ENCODE data around the gene HTT. TPM values are rescaled to one million over a fixed set of nuclear protein-coding genes. Genes with fewer than 3 reads are reported as not detected.
A peak's percentile ranks its signal among the peaks of the same experiment; 100 is the strongest.
"Not testable (repeated sequence)": the region's sequence is repeated elsewhere in the genome, so short reads cannot be mapped to it uniquely, and the experiment has no call there.

HTT gene
- total RNA-seq, 1 donor from 2014 or later: 23.9 TPM

DNA sequence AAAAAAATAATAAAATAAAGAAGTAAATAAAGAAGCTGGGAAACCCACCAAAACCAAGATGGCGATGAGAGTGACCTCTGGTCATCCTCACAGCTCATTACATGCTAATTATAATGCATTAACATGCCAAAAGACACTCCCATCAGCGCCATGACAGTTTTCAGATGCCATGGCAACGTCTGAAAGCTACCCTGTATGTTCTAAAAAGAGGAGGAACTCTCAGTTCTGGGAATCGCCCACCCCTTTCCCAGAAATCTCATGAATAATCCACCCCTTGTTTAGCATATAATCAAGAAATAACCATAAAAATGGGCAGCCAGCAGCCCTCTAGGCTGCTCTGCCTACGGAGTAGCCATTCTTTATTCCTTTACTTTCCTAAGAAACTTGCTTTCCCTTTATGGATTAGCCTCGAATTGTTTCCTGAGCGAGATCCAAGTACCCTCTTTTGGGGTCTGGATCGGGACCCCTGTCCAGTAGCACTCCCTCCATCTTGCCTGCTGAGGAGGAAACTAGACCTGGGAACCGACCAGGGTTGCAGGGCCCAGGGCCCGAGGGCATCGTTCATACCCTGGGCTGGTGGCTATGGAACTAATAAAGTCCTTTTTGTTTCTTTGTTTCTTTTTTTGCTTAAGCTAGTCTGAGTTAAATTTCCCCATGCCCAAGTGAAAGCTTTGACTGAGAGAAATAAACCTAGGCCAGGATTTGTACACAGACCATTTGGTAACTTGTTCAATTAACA, 31.0 kb upstream of the HTT start:
- intact Hi-C loops (cut with DNase I): no loop called here
- DNase-seq: no peak
- ATAC-seq (ENCODE audit: poor library complexity): no peak

DNA sequence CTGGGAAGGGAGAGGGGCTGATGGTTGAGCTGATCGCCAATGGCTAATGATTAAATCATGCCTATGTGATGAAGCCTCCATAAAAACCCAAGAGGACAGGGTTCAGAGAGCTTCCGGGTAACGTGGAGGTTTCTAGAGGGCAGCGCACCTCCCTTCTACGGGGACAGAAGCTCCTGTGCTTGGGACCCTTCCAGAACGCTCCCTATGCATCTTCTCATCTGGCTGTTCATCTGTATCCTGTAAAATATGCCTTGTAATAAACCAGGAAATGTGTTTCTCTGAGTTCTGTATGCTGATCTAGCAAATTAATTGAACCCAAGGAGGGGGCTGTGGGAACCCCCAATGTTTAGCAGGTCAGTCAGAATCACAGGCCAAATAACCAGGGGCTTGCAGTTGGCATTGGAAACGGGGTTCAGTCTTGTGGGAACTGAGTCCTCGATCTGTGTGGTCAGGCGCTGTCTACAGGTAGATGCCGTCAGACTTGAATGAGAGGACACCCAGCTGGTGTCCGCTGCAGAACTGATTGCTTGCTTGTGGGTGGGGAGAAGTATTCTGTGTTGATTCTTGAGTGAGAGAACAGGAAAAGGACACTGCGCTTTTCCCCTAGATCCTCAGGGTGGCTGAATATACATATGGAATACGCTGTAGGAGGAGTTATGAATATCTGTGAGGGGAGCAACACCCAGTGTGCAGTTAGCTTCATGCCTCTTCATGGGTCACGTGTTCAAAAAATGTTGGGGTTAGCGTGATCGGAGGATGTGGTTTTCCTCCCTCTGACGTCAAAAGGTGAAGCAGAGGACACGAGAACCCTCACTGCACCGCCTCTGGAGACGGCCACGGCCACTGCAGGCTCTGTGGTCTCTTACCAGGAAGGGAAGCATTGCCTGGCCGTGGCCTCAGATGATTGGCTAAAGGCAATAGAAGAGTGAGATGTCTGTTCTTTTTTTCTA, 29.3 kb upstream of the HTT start:
- intact Hi-C loops (cut with DNase I): no loop called here
- DNase-seq (peak; percentile 79), ATAC-seq (ENCODE audit: poor library complexity) (no peak)

- ATAC-seq (ENCODE audit: poor library complexity) (no peak), DNase-seq (no peak)
- intact Hi-C loops (cut with DNase I): no loop called here
These were observed 28.3 kb upstream of the HTT start for GRCh38 chr4:3046162-3046561.

- intact Hi-C loops (cut with DNase I): no loop called here
- no peak for DNase-seq
- ATAC-seq (ENCODE audit: poor library complexity): no peak
These were observed 27.9 kb upstream of the HTT start for GRCh38 chr4:3046623-3047022.

- intact Hi-C loops (cut with DNase I): no loop called here
- ATAC-seq (ENCODE audit: poor library complexity) (peak; percentile 59), DNase-seq (peak; percentile 73)
These were observed 26.8 kb upstream of the HTT start for GRCh38 chr4:3047464-3048286.

DNA sequence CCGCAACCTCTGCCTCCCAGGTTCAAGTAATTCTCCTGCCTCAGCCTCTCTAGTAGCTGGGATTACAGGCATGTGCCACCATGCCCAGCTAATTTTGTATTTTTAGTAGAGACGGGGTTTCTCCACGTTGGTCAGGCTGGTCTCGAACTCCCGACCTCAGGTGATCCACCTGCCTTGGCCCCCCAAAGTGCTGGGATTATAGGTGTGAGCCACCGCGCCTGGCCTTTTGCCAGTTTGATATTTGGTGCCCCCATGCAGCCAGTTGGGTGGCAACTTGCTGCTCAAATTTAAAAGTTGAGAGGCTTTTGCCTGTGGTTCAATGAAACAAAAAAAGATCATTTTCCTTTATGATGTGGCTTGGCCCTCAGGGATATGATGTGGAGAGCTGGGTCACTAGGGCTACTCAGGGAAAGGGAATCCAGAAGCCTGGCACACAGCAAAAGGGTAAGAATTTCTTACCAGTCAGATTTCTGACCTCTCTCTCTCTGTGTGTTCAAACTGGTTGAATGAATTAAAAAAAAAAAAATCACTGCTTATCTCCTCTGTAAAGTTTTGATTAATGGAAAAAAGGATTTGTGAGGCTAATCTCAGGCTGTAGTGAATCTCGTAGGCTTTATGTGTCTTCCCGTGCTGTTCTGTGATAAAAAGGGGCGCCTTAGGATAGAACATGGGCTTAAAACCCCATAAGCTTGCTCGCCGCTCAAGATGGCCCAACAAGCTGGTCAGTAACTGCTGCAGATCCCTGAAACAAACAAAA, 23.2 kb upstream of the HTT start:
- ATAC-seq (ENCODE audit: poor library complexity); intact Hi-C loops (cut with DNase I): not testable (repeated sequence)
- DNase-seq: peak; percentile 19

DNA sequence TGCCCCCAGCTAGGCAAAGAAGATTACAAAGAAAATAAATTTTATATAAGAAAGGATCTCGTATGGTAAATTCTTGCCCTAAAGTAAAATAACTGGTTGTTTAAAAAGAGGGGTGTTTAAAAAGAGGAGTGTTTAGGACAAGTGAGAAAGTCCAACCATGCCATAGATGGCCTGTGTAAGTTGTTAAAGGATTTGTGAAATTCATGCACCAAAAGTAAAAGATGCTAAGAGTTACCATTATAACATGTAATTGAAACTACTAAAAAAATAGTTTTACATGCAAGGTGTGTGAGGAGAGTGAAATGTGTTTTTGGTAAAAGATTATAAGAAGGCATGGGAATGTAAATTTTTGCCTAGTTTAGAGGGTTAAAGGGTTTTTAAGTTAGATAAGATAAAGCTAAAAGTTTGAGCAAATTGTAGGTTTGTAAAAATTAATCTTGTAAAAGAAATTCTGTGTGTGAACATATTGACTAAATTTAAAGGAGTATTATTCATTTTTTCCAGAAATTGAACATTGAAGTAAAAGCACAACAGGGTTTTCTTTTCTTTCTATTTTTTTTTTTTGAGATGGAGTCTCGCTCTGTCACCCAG, 20.2 kb upstream of the HTT start:
- intact Hi-C loops (cut with DNase I): no loop called here
- DNase-seq (no peak), ATAC-seq (ENCODE audit: poor library complexity) (no peak)

- ATAC-seq (ENCODE audit: poor library complexity) (no peak), DNase-seq (no peak)
- intact Hi-C loops (cut with DNase I): no loop called here
These were observed 14.5 kb upstream of the HTT start for GRCh38 chr4:3059943-3060342.

DNA sequence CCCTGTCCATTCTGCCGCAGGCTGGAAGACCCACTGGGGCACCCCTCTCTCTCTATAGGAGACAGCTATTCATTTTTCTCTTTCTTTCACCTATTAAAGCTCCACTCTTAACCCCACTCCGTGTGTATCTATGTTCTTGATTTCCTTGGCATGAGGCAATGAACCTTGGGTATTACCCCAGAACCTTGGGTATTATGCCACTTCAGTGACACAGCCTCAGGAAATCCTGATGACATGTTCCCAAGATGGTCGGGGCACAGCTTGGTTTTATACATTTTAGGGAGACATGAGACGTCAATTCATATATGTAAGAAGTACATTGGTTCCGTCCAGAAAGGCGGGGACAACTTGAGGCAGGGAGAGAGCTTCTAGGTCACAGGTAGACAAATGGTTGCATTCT, 13.5 kb upstream of the HTT start:
- no peak for DNase-seq
- intact Hi-C loops (cut with DNase I): no loop called here
- ATAC-seq (ENCODE audit: poor library complexity): no peak

- DNase-seq (no peak), ATAC-seq (ENCODE audit: poor library complexity) (no peak)
- intact Hi-C loops (cut with DNase I): no loop called here
These were observed 12.0 kb upstream of the HTT start for GRCh38 chr4:3062471-3062870.

DNA sequence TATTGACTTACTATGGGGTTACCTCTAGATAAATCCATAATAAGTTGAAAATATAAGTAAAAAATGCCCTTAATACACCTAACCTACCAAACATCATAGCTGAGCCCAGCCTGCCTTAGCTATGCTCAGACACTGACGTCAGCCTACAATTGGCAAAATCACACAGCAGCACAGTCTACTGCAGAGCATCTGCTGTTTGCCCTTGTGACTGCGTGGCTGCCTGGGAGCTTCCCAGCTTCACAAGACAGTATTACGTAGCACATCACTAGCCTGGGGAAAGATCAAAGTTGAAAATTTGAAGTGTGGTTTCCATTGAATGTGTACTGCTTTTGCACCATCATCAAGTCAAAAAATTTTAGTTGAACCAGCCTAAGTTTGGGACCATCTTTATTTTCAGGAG, 8.9 kb upstream of the HTT start:
- no peak for DNase-seq
- intact Hi-C loops (cut with DNase I): no loop called here
- no peak for ATAC-seq (ENCODE audit: poor library complexity)

DNA sequence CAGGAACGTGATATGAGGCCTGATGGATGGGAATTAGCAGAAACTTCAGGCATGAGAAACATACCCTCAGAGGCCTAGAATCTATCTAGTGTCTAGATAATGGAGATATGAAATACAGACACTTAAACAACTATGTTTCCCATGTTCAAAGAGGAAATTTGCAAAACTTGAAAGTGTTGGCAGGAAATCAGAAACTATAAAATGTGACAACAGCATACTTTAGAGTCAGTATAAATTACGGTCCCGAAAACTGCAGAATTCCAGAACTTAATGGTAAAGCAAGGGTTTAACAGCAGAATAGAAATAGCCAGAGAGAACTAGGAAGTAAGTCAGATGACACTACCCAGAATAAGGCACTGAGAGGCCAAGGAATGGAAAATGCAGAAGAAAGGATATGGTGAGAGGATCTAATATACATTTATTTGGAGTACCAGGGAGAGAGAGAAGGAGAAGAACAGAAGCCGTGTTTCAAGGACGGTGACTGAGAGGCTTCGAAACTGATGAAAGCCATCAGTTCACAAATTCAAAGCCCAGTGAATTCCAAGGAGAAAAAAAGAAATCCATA, 7.6 kb upstream of the HTT start:
- DNase-seq (no peak), ATAC-seq (ENCODE audit: poor library complexity) (no peak)
- intact Hi-C loops (cut with DNase I): no loop called here

- DNase-seq (no peak), ATAC-seq (ENCODE audit: poor library complexity) (no peak)
- intact Hi-C loops (cut with DNase I): no loop called here
These were observed 6.9 kb upstream of the HTT start for GRCh38 chr4:3067473-3068001.

DNA sequence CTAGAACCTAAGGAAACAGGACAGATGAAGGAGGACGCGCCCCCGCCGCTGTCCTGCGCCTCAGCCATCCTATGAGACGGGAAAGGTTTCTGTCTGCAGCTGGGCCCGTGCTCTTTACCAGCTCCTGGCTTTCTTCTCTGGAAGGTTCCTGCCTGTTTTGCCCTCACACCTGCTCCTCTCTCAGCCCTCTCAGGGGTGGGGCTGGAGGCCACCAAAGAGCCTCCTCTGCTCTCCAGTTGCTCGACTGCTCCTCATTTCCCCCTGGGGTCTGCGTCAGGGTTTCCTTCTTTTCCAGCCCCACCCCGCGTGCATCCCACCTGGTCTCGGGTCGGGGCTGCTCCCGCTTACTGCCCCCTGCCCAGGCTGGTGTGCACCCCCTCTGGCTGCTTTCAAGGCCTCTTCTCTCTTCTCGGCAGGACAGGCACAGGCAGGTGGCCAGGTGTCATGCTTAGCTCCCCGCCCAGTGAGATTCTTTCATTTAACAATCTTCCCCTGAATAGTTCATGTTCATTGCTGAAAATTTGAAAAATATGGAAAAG, 4.8 kb upstream of the HTT start:
- ATAC-seq (ENCODE audit: poor library complexity) (no peak), DNase-seq (no peak)
- intact Hi-C loops (cut with DNase I): no loop called here

GRCh38 chr4:3070709-3071500, 3.6 kb upstream of the HTT start:
- intact Hi-C loops (cut with DNase I): no loop called here
- no peak for ATAC-seq (ENCODE audit: poor library complexity)
- no peak for DNase-seq

GRCh38 chr4:3071811-3072210, 2.7 kb upstream of the HTT start:
- no peak for ATAC-seq (ENCODE audit: poor library complexity)
- DNase-seq: no peak
- intact Hi-C loops (cut with DNase I): no loop called here

Measured in Right ventricle myocardium superior (tissue), 1 donor.